Measurements from ENCODE around the gene TM9SF3. TPM values are rescaled to one million over a fixed set of nuclear protein-coding genes. Genes with fewer than 3 reads are reported as not detected.

Gene TM9SF3
- total and polyA plus RNA-seq, 2 donors (not counting 1 experiment from before 2014, with no cell fraction given), result 103 to 107 TPM

DNA sequence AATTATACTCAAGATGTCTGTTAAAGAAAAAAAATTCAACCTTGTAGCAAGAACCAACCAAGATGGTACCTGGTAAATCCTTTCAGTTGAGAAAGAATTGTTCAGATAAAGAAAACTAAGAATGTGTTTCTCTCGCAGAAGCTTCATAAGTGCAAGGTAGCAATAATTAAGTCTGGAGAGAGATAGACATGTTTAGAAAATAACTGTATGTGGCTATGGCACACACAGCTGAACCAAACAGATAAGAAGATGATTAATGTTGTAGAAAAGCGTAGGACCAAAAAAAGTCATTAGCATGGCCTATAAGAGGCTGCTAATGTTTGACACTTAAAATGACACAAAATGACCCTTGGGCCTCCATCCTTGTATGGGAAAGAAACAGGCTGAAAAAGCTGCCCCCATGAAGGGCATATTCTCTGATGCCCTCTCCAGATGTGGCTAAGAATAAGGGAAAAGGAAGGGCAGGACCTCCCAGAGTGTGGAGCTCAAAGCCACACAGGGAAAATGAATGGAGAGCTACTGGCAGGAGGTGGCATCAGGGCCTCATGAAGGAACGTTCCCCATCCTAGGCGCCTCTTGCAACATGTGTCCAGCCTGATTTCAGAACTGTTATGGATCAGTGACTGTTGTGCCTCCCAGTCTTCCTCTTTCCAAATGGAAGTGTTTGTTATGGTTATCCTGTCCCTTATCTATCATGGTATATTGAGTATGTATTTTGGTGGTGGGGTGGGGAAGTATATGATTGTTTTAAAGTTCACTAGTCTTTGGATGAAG lies 103.8 kb downstream of the TM9SF3 start:
- H3K4me2 ChIP-seq (ENCODE audit: extremely low read depth, insufficient read depth, low read length), result no peak overlapping the region
- TF ChIP-seq EZH2 (IDR thresholded peaks at IDR 0.05; ENCODE audit: low read length, missing control alignments) (no peak), CTCF (conservative IDR thresholded peaks at IDR 0.05 in 1 of 2, IDR thresholded peaks at IDR 0.05 in 1 of 2; ENCODE audit: low read depth in 1 of 2, low read length in 2 of 2) (no peak)
- H3K4me3 ChIP-seq (replicated peaks in 1 of 4; ENCODE audit: control extremely low read depth in 1 of 4, insufficient read depth in 1 of 4, low read depth in 3 of 4, low read length in 4 of 4), result no peak overlapping the region
- H4K20me1 ChIP-seq (ENCODE audit: control insufficient read depth, extremely low read depth, insufficient read depth, low read length), result no peaks in the 10 kb centered on the region
- H2AFZ ChIP-seq (ENCODE audit: low read length), result no peak overlapping the region
- no peaks in the 10 kb centered on the region for H3K9me3 ChIP-seq (ENCODE audit: control insufficient read depth, insufficient read depth, low read depth, low read length)
- DNase-seq (ENCODE audit: low read depth in 2 of 2), result no peak
- no peaks in the 10 kb centered on the region for H3K4me1 ChIP-seq (ENCODE audit: control insufficient read depth, extremely low read depth, insufficient read depth, low read length)
- no peak overlapping the region for H3K9ac ChIP-seq (ENCODE audit: insufficient read depth, low read length)
- no peaks in the 10 kb centered on the region for H3K79me2 ChIP-seq (ENCODE audit: control insufficient read depth, insufficient read depth, low read length)
- H3K27ac ChIP-seq (ENCODE audit: insufficient read depth, low read length), result no peak overlapping the region
- no peaks in the 10 kb centered on the region for H3K36me3 ChIP-seq (ENCODE audit: control insufficient read depth, insufficient read depth, low read length)
- no peaks in the 10 kb centered on the region for H3K27me3 ChIP-seq (ENCODE audit: control insufficient read depth, insufficient read depth, low read length)

DNA sequence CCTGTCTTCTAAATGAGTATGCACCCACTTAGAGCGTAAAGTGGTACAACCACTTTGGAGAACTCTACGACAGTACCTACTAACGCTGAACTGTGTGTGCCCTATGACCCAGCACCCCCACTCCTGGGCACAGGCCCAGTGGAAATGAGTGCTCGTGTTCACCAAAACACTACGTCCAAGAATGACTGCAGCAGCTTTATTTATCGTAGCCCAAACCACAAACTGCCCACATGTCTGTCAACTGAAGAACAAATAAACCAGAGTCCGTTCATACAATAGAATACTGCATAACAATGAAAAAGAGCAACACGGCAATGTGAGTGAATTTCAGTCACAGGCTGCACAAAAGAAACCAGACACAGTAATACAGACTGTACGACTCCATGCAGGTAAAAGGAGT lies 108.5 kb downstream of the TM9SF3 start:
- Histone ChIP-seq H3K4me3 (replicated peaks in 1 of 4; ENCODE audit: control extremely low read depth in 1 of 4, insufficient read depth in 1 of 4, low read depth in 3 of 4, low read length in 4 of 4) (no peak overlapping the region), H4K20me1 (ENCODE audit: control insufficient read depth, extremely low read depth, insufficient read depth, low read length) (no peaks in the 10 kb centered on the region), H3K79me2 (ENCODE audit: control insufficient read depth, insufficient read depth, low read length) (no peaks in the 10 kb centered on the region), H2AFZ (ENCODE audit: low read length) (no peak overlapping the region), H3K36me3 (ENCODE audit: control insufficient read depth, insufficient read depth, low read length) (no peaks in the 10 kb centered on the region), H3K9ac (ENCODE audit: insufficient read depth, low read length) (no peak overlapping the region), H3K9me3 (ENCODE audit: control insufficient read depth, insufficient read depth, low read depth, low read length) (no peaks in the 10 kb centered on the region), H3K27ac (ENCODE audit: insufficient read depth, low read length) (no peak overlapping the region), H3K4me1 (ENCODE audit: control insufficient read depth, extremely low read depth, insufficient read depth, low read length) (no peaks in the 10 kb centered on the region), H3K27me3 (ENCODE audit: control insufficient read depth, insufficient read depth, low read length) (no peaks in the 10 kb centered on the region), H3K4me2 (ENCODE audit: extremely low read depth, insufficient read depth, low read length) (no peak overlapping the region)
- DNase-seq (ENCODE audit: low read depth in 2 of 2), result peak in 1 of 2 donors; percentile 51
- TF ChIP-seq CTCF (conservative IDR thresholded peaks at IDR 0.05 in 1 of 2, IDR thresholded peaks at IDR 0.05 in 1 of 2; ENCODE audit: low read depth in 1 of 2, low read length in 2 of 2), result no peak
- no peak for TF ChIP-seq EZH2 (IDR thresholded peaks at IDR 0.05; ENCODE audit: low read length, missing control alignments)

DNA sequence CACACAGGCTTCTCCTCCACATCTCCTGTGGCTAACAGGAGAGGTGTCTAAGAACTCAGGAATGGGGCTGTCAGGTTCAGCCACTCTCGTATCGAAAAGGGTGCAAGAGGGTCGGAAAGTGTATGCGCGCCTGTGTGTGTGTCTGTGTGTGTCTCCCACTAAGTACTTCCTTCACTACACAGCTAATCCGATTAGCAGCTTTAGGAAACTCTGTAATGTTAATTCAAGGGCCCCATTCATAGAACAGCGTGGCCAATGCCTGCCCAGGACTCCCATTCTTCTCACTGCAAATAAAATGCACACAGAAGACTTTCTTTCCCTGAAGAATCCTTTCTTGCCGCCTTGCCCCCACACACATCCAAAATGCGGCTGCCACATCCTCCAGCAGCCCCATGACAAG lies 112.9 kb downstream of the TM9SF3 start:
- Histone ChIP-seq H3K9me3 (ENCODE audit: control insufficient read depth, insufficient read depth, low read depth, low read length) (no peaks in the 10 kb centered on the region), H4K20me1 (ENCODE audit: control insufficient read depth, extremely low read depth, insufficient read depth, low read length) (no peaks in the 10 kb centered on the region), H2AFZ (ENCODE audit: low read length) (no peak overlapping the region), H3K4me3 (replicated peaks in 1 of 4; ENCODE audit: control extremely low read depth in 1 of 4, insufficient read depth in 1 of 4, low read depth in 3 of 4, low read length in 4 of 4) (no peak overlapping the region), H3K36me3 (ENCODE audit: control insufficient read depth, insufficient read depth, low read length) (no peaks in the 10 kb centered on the region), H3K79me2 (ENCODE audit: control insufficient read depth, insufficient read depth, low read length) (no peaks in the 10 kb centered on the region), H3K4me1 (ENCODE audit: control insufficient read depth, extremely low read depth, insufficient read depth, low read length) (no peaks in the 10 kb centered on the region), H3K4me2 (ENCODE audit: extremely low read depth, insufficient read depth, low read length) (no peak overlapping the region), H3K27ac (ENCODE audit: insufficient read depth, low read length) (no peak overlapping the region), H3K9ac (ENCODE audit: insufficient read depth, low read length) (no peak overlapping the region), H3K27me3 (ENCODE audit: control insufficient read depth, insufficient read depth, low read length) (no peaks in the 10 kb centered on the region)
- no peak for DNase-seq (ENCODE audit: low read depth in 2 of 2)
- TF ChIP-seq CTCF (conservative IDR thresholded peaks at IDR 0.05 in 1 of 2, IDR thresholded peaks at IDR 0.05 in 1 of 2; ENCODE audit: low read depth in 1 of 2, low read length in 2 of 2) (no peak), EZH2 (IDR thresholded peaks at IDR 0.05; ENCODE audit: low read length, missing control alignments) (no peak)
